CD4-positive, alpha-beta T cell treated with Interleukin-6 at 100 ng/mL for 8 hours (primary cell): ENCODE data around the gene MPND.
A peak's percentile ranks its signal among the peaks of the same experiment; 100 is the strongest.
"Not testable (repeated sequence)": the region's sequence is repeated elsewhere in the genome, so short reads cannot be mapped to it uniquely, and the experiment has no call there.

Experiments
- DNase-seq: peaks from one replicate; pipeline ENCODE4 v3.0.0-alpha.2; 2020; ENCODE audit warnings: mixed read lengths, low spot score

Gene MPND

DNA sequence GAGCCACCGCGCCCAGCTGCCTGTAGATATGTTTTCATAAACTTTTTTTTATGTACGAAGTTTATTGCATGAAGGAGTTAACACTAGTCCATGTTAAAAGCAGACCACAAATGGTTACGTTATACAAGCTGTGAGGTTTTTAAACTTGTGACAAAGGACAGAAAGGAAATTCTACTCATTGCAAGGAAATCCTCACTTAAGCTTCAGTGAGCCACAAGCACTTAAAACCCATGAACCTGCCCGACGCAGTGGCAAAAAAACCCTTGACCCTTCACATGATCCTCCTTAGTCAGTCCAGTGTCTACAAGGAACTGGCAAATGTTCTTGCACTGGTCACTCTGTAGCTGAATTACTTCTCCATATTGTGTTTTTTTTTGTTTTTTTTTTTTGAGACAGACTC lies 4.2 kb downstream of the MPND start:
- no peak for DNase-seq

DNA sequence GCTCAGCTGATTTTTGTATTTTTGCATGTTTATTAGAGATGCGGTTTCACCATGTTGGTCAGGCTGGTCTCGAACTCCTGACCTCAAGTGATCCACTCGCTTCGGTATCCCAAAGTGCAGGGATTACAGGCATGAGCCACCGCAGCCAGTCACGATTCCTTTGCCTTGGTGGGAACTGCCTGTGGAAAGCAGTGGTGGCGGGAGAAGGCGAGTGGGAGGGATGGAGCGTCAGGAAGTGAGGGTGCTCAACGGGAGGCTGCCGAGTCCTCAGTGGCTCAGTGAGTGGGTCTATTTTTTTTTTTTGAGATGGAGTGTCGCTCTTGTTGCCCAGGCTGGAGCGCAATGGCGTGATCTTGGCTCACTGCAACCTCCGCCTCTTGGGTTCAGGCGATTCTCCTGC lies 5.9 kb downstream of the MPND start:
- not testable (repeated sequence) for DNase-seq

DNA sequence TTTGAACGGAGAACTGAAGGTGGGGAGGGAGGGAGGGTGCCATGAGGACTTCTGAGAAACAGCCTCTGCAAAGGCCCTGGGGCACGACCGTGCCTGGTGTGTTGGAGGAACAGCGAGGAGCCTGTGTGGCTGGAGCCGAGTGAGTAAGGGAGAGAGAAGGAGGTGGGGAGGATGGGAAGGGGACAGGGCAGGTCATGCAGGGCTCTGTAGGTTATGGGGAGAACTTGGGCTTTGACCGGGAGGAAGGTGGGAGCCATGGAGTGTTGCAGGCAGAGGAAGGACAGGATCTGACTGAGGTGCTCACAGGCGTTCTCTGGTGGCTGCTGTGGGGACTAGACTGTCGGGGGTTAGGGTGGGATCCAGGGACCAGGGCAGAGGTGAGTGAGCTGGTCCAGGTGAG lies 6.7 kb downstream of the MPND start:
- DNase-seq = no peak

DNA sequence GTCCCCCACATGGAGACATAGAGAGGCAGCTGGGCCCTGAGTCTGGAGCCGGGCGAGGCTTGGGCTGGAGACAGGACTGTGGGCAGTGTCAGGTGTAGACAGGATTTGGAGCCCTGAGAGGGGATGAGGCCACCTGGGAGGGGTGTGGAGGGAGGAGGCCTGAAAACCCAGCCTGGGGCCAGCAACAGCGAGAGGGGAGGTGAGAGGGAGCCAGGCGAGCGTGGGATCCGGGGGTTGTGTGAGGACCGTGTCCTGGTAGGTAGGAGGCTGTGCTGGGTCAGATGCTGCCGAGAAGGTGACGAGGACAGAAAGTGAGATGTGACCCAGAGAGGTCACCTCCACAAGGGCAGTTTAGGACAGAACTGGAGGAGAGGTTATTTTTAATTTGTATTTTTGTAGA lies 7.4 kb downstream of the MPND start:
- DNase-seq = no peak

DNA sequence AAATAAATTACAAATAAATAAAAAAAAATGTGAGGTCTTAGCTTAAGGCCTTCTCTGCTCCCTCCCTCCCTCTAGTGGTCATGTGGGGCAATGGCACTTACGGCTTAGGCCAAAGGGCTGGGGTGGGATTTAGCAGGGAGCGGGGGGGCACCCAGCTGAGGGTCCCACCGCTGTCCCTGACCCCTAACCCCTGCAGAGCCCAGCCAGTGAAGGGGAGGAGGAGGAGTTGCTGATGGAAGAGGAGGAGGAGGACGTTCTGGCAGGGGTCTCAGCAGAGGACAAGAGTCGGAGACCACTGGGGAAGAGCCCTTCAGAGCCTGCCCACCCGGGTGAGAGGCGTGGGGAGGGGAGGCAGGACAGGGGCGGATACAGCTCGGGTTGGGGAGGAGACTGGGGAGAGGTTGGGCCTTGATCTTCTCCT lies 9.3 kb downstream of the MPND start:
- DNase-seq = peak; percentile 61

DNA sequence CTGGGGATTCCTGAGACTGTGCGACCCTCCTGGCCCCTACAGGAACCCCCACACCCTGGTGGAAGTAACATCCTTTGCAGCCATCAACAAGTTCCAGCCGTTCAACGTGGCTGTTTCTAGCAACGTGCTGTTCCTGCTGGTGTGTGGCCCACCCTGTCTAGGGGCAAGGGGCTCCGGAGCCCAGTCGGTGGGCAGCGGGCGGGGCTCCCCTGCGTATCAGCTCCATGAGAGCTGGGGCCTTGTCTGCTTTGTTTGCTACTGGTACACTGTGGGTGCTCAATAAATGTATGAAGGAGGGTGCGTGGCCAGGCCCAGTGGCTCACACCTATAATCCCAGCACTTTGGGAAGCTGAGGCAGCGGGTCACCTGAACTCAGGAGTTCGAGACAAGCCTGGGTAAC lies 10.9 kb downstream of the MPND start:
- DNase-seq = no peak

DNA sequence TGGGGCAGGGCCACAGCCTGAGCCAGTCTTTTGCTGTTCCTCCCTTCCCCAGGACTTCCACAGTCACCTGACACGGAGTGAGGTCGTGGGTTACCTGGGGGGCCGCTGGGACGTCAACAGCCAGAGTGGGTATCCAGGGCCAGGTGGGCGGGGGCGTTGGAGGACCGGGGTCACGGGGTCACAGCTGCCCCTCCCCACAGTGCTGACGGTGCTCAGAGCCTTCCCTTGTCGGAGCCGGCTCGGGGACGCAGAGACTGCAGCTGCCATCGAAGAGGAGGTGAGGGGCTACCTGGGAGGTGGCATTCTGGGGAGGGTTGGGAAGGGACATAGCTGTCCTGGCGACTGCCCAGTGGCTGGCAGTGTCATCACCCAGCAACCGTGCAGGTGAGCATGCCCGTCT lies 11.5 kb downstream of the MPND start:
- DNase-seq = no peak

DNA sequence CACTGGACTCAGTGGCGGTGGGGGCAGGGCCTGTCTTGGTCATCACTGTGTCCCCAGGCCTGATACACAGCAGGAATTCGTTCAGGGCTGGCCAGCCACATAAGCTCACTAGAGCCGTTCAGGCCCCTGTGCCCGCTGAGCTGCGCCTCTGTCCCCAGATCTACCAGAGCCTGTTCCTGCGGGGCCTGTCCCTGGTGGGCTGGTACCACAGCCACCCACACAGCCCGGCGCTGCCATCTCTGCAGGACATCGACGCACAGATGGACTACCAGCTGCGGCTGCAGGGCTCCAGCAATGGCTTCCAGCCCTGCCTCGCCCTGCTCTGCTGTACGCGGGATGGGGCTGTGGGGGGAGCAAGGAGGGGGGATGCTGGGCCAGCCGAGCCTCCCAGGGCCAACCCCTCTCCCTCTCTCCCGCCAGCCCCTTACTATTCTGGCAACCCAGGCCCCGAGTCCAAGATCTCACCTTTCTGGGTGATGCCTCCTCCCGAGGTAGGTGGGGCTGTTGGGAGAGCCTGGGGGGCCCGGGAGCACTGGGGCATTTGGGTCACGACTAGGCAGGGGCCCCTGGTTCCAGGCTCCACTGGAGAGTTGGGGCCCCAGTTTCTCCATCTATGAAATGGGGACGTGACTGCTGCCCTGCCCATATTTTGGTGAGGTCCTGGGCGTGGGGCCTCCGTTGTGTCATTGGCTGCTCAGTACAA lies 13.9 kb downstream of the MPND start:
- no peak for DNase-seq

DNA sequence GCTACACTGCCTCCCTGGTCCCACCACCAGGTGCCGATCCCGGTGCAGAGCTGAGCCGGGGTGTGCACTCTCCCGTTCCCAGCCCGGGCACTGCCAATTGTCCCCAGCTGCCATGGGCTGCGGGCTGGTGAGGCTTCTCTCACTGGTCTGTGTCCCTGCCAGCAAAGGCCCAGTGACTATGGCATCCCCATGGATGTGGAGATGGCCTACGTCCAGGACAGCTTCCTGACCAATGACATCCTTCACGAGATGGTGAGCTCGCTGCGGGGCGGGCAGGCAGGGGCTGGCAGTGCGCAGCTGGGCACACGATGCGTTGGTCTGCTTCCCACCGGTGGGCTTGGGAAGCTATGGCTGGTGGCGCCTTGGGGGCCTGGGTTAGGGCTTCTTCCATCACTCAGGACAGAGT lies 14.6 kb downstream of the MPND start:
- no peak for DNase-seq

DNA sequence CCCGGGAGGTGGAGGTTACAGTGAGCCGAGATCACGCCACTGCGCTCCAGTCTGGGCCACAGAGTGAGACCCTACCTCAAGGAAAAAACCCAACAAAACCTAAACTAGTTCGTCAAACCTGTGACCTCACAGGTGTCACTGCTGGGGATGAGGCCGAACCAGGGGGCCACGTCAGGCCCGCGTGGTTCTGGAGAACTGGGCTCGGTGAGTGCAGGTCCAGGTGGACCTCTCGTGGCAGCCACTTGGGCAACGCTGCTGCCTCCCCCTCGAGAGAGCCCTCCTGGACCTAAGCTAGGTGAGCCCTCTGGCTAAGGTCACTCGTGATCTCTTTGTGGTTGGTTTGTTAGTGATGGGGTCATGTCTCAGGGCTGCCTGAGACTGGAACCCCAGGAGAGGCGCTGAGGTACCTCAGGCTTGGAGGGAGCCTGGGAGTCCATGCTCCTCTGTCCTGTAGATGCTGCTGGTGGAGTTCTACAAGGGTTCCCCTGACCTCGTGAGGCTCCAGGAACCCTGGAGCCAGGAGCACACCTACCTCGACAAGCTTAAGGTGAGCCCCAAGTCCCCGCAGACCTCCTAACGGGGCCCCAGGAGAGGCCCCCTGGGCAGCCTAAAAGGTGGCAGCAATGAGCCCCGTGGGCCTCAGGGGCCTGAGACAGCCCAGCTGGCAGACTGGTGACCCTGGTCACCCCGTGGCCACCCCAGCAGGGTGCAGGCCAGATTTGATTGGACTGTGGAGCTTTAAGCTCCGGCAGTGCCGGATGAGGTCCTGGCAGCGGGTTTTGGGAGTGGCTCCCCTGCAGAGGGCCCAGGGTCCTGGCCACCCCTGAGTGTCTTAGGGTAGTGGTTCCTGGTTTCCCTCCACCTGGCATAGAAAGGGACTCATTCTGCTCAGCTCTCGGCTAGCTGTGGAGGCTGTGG lies 15.6 kb downstream of the MPND start:
- no peak for DNase-seq

DNA sequence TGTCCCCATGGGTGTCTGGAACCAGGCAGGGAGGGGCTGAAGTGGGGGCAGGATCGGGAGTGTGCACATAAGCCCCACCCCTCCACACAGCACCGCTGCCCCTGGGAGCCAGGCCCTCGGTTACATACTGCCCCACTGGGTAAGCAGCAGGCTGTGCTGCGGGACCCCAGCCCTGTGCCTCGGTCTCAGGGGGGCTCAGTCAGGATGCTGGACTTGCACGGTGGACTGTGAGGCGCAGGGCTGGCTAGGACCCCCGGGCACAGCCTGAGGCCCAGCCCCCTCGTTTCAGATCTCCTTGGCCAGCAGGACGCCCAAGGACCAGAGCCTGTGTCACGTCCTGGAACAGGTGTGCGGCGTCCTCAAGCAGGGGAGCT lies 16.3 kb downstream of the MPND start:
- no peak for DNase-seq

DNA sequence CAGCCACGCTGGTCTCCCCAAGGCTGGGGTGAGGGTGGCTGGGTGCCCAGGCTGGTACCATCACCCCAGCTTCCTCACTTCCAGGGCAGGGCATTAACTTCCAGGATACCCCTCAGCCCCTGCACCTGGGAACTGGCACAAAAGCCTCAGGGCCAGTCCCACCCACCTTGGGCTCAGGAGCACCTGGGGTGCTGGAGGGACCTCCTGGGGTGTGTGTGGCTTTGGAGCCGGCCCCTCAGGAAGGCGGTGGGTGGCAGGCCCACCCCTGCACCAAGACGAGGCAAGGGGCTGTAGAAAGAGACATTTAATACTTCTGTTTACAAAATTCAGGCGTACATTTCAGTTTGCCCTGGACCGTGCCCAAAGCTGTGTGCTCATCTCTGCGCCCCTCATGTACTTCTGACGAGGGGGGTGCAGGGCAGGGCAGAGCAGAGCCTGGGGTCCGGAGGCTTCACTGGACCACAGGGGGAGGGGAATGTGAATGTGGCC lies 16.8 kb downstream of the MPND start:
- DNase-seq = no peak

DNA sequence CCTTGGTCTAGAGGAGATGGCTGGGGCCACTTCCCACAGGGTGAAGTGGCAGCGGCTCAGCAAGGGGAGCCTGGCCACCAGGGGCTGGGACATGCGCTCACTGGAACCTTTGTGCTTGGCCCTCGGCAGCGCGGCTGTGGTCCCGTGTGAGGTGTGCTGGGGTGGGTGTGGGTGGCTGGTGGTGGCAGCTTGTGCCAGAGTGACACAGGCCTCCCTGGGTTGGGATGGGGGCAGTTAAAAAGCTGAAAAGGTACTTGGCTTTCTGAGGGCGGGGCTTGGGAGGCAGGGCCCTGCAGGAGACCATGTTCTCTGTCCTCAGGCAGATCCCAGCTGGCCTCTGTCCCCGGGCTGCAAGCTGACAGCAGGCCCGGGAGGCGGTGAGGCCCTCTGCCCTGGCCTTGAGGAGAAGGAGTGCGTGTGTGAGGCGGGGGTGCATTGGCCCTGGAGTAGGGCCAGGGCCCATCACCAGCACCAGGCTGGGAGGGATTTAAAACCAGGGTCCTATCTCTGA lies 17.3 kb downstream of the MPND start:
- no peak for DNase-seq

DNA sequence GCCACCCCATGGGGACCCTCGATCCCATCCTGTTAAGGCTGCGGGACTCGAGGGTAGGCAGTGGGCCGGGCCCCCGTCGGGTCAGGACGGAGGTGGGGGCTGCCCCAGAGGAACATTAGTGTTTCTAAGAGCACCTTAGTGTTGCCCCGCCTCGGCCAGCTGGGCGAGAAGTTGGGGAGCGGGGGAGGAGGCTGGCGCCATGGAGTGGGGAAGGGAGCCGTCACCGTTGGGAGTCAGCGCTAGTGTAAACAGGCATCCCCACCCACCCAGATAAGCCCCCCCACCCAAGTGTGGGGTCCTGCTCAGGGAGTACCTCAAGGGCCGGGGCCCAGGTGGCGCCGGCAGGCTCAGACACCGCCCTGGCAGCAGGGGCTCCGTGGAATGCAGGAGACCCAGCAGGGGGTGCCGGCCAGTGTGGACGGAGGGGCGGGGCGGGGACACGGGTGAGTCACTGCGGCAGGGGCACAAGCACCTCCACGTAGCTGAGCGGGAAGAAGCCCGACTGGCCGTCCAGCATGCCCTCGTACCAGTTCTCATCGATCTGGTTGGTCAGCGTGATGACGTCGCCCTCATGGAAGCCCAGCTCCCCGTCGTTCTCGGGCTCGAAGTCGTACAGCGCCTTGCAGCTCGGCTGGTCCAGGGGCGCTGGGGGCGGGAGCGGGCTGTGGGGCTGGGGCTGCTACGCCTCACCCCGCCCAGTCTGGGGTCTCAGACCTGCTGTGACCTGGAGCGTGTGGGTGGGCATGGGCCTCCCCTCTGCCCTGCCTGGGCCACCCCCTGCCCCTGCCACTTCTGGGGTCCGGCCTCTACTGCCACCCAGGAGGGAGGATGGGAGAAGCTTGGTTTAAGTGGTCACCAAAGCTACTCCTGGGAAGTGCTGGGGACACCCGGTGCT lies 18.0 kb downstream of the MPND start:
- DNase-seq = no peak

DNA sequence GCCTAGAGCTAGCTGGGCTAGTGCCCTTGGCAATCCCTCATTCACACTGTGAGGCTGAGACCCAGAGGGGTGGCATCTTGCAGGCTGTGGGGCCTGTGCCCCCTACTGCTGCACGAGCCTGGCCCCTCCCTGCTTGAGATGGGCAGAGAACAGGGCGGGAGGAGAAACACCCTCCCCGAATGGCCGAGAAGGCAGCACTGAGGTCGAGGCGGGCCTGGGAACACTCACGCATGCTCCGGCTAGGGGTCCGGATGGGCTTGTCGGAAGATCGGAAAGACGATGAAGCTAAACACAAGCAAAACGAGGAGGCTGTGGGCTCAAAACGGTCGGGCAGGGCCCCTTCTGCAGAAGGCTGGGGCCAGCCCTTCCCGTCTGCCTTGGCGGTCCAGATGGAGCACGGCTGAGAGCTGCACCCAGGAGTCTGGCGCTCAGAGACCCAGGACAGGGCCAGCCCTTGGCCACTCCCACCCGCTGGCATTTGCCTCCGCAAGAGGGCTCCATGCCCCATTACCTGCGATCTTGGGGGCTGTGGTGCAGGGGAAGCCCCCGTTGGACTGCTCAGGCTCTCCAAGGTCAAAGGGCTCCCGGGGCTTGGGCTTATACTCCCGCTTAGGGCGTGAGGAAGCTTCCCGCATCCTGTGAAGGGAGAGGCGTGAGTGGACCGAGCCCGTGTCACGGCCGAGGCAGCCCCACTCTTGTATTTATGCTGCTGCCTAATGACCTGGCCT lies 18.9 kb downstream of the MPND start:
- no peak for DNase-seq

DNA sequence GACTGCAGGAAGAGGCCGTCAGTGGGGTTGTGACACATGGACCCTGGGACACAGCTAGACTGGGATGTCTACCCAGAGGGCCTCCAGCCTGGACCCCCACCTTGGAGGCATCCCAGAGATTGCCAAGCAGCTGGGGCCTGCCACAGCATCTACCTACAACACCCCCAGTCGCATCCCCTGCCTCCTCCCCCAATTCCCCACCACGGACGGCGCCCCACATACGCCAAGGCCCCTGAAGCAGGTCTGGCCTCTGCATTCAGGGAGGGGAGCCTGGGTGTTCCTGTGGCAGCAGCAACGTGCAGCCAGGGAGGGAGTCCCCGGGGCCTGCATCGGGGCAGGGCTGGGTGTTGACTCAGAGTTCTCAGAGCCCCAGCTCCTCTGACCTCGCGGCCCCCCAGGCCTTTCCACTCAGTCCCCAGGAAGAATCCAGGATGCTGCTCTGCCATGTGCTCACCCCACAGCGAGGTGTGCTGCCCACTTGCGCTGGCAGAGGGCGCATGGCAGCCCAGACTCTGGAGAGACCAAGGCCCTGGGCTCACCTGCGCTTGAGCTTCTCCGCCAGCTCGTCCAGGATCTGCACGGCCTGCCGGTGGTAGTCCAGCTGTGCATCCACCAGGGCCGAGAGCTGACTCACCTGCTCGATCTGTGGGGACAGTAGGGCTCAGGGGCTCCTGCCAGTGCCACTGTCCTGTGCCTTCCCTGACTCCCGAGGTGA lies 19.6 kb downstream of the MPND start:
- no peak for DNase-seq

DNA sequence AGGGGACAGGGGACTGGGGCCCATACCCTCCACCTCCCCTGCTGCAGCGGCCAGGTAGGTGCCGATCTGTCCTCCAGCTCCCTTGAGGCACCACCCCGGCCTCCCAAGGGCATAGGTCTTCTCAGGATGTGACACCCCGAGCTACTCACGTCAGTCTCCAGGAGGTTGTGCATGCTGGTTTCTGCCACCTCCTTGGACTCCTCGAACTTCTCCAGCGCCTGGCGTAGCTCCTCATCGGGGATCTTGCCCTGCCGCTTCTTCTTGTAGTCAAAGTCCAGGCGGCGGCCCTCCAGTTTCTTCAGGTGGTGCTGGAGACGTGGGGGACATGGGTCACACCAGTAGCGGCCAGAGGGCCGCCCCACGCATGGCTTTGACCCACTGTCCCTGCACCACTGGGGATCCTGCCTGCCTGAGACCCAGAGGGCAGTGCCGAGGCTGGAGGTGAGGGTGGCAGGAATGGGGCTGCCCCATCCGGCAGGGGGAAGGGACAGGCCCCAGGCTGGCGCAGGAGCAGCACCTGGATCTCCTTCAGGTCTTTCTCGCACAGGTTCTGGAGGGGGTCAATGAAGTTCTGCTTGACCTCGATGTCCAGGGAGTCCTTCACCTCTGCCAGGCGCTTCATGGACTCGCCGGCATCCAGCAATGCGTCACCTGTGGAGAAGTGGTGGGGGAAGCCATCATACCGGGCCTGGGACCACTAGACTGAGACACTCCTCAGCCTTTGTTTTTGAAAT lies 20.4 kb downstream of the MPND start:
- DNase-seq = no peak

DNA sequence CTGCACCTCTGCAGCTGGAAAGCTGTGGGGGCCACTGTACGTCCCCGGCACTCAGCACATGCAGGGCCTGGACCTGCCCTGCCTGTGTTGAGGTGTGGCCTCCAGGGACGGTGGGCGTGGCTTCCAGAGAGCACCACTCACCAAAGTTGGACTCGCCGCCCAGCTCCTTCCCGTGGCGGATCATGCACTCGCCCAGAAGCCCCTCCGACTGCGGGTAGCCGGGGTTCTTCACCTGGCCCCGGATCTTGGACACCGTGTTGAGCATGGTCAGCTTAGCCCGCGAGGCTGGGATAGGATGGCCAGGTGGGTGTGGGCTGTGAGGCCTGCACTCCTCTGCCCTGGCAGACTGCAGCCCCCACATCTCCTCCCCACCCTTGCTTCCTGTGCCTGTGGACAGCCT lies 22.0 kb downstream of the MPND start:
- no peak for DNase-seq

DNA sequence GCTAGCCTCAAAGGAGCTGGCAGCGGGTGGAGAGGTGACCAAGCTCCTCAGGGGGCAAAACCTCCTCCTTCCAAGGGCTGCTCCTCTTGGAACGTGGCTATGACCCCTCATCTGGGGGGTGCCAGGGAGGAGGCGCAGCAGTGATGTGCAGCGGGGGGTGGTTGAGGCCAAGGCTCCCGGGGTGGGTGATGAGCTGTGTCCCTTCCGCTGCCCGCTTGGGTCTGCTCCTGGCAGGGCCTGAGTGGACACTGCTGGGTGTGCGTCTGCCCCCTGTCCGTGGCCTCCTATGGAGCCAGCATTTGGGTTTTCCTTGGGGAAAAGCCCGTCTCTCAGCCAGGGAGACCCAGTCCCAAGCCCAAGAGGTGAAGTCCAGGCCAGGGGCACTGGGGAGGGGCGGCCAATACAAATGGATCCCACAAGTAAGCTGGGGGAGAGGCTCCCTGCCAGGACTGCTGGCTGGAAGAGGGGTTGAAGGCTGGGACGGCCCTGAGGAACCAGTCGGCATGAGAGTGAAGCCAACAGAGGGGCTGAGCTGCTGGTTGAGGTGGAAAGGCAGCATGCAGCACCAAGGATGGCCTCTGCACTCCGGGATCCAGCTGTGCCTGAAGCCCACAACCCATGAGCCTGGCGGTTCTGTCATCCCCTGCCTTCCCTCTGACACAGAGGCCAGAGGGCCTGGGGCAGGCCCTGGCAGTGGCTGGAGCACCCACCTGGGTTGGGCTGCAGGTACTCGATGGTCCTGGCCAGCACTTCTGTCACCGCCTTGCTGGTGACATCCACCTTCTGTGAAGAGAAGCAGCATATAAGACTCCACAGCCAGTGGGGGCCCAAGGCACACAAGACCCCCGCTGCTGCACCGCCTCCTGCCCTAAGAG lies 22.7 kb downstream of the MPND start:
- DNase-seq = no peak
